B cell (primary cell): ENCODE data around the gene RDH5.

Experiments used
- EZH2 ChIP-seq: IDR thresholded peaks from 2 replicates; pipeline ENCODE4 v1.6.1; 2012; ENCODE audit warnings: borderline replicate concordance, low read depth, mild to moderate bottlenecking, moderate library complexity, low read length; ENCODE audit not compliant: insufficient read depth, poor library complexity, severe bottlenecking
- TF ChIP-seq, protein P1 (sequence below): fragments of 200-600 bp; IDR thresholded peaks from one replicate; pipeline ENCODE4 v1.8.0; 2022; ENCODE audit warnings: antibody characterized with exemption, mild to moderate bottlenecking

GRCh38 chr12:55695349-55695748, 24.8 kb upstream of the RDH5 start:
- TF ChIP-seq, protein P1, sequence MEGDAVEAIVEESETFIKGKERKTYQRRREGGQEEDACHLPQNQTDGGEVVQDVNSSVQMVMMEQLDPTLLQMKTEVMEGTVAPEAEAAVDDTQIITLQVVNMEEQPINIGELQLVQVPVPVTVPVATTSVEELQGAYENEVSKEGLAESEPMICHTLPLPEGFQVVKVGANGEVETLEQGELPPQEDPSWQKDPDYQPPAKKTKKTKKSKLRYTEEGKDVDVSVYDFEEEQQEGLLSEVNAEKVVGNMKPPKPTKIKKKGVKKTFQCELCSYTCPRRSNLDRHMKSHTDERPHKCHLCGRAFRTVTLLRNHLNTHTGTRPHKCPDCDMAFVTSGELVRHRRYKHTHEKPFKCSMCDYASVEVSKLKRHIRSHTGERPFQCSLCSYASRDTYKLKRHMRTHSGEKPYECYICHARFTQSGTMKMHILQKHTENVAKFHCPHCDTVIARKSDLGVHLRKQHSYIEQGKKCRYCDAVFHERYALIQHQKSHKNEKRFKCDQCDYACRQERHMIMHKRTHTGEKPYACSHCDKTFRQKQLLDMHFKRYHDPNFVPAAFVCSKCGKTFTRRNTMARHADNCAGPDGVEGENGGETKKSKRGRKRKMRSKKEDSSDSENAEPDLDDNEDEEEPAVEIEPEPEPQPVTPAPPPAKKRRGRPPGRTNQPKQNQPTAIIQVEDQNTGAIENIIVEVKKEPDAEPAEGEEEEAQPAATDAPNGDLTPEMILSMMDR = no peak
- TF ChIP-seq EZH2 = no peak
